HuH-7.5 (cell line): Measurements from ENCODE around the gene CHCHD4.
A peak's percentile ranks its signal among the peaks of the same experiment; 100 is the strongest.
"Not testable (repeated sequence)": the region's sequence is repeated elsewhere in the genome, so short reads cannot be mapped to it uniquely, and the experiment has no call there.

Source experiments
- DNase-seq: peaks from one replicate; pipeline ENCODE4 v3.0.0; 2011; ENCODE audit warnings: low spot score

CHCHD4 gene

GRCh38 chr3:14134291-14134690, 9.6 kb upstream of the CHCHD4 start:
- no peak for DNase-seq

GRCh38 chr3:14133876-14134275, 9.2 kb upstream of the CHCHD4 start:
- no peak for DNase-seq

DNA sequence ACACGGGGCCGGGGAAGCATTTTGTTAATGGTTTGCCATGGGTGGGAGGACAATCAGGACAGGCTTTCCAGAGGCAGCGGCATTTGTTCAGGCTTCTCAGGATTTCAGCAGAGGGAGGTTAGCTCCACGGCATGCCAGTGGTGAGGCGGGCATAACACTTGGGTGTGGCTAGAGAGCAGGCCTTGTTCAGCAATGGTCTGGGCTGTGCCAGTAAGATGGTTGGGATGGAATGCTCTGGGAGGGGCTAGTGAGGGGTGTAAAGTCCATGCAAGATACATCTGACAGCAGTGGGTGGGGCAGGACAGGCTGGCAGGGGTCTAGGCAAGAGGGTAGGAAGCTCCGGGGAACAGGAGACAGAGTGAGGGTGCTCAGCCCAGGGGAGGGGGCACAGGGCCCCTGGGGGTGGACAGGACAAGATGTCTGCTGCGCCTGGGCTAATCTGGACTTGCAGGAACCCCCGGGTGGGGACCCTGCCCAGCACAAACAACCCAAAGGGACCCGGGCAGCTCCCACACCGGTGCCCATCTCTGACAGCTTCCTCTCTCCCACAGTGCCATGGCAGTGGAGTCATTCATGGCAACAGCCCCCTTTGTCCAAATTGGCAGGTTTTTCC, 8.6 kb upstream of the CHCHD4 start:
- no peak for DNase-seq

GRCh38 chr3:14132689-14133088, 8.0 kb upstream of the CHCHD4 start:
- no peak for DNase-seq

- DNase-seq = no peak
Observed at GRCh38 chr3:14132120-14132519, 7.5 kb upstream of the CHCHD4 start.

DNA sequence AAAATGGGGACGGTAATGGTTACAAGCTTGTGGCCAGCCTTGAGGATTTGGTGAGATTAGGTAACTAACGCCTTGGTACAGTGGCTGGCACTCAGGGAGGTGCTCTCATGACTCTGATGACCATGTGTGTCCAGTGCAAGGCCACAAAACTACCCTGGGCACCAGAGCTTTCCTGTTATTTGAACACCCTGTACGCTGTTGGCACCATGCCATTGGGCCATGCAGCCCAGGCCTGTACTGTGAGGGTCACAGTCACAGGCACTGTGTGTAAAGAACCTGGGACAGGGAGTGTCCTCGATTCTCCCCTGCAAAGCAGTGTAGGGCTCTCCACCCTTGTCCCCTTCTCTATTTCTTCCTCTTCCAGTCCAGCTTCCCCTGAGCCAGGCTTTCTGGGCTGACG, 6.5 kb upstream of the CHCHD4 start:
- no peak for DNase-seq

- DNase-seq = no peak
Observed at GRCh38 chr3:14130707-14131106, 6.0 kb upstream of the CHCHD4 start.

- peak; percentile 6 for DNase-seq
Observed at GRCh38 chr3:14130230-14130629, 5.6 kb upstream of the CHCHD4 start.

DNA sequence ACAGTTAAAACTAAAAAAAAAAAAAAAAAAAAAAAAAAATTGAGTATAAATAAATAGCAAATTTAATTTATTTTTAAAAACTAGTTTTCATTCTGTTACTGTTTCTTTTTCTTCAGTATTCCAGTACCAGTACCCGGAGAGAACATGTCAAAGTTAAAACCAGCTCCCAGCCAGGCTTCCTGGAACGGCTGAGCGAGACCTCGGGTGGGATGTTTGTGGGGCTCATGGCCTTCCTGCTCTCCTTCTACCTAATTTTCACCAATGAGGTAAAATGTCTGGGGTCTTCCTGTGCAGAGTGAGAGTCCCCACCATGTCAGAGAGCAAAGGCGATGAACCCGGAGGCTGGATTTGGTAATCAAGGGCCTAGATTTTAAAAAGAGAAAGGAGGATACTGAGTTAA, 4.6 kb upstream of the CHCHD4 start:
- DNase-seq = peak; percentile 11

DNA sequence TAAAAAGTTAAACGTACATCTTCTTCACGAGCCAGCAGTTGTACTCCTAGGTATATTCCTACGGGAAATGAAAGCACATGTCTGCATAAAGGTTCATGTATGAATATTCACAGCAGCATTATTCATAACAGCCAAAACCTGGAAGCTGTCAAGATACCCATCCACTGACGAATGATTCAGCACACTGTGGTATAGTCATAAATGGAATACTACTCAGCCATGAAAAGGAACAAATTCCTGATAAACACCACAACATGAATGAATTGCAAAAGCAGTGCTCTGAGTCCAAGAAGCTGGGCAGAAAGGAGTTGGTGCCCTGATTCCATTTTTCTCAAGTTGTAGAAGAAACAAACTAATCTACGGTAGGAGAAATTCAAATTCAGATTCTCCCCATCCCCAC, 4.1 kb upstream of the CHCHD4 start:
- DNase-seq = no peak

GRCh38 chr3:14127516-14128161, 3.0 kb upstream of the CHCHD4 start:
- peak; percentile 5 for DNase-seq

GRCh38 chr3:14126887-14127505, 2.3 kb upstream of the CHCHD4 start:
- no peak for DNase-seq

- DNase-seq = peak; percentile 7
Observed at GRCh38 chr3:14126017-14126886, 1.6 kb upstream of the CHCHD4 start.

DNA sequence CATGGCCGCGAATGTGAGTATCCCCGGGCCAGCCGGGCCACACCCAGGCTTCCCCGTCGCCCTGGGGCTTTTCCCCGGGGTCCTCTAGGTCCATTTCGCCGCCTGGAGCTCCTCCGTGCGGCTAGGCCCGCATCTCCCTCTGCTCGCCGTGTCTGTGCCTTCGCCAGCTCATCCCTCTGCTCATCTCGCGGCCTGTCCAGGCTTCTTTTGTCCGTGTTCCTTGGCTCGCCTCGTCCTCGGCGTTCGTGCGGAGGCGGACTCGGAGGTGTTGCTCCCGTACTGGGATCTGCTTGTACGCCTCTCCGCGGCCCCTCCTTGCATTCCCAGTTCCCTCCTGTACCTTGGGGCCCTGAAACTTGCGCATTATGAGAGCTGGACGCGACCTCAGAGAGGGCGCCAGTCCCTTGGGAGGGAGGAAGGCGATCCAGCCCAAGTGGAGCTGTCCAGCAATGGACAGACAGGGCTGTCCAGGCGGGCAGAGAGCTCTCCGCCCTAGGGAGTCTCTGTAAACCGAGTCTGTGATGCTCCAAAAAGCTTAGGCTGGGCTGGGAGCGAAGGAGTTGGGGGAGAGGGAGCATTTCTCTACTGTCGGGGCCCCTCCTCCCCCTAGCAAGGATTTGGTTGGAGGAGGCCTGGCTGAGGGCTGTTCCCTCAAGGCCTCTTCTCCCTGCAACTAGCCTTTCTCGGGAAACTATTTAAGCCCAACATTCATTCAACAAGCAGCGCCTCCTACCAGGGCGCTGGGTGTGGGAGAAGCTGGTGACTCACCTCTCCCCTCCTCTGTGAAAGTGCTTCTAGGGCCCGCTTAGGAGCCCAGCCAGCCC, 735 bp upstream of the CHCHD4 start:
- peak; percentile 72 for DNase-seq

DNA sequence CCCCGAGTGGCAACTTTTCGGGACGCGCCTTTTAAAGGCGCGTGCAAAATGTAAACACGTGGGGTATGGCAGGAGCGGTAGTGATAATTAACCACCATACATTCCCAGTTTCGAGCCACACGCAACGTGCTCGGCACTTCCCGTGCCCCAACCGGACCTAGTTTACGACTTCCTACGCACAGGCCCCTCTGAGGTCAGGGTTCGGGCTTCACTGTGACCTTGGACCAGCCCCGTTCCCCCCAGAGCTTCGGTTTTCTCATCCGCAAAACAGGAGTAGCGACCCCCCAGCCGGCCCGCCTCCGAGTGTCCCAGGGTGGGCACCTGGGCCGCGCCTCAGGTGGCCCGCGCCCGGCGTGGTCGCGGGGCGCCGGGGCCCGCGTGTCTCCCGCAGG, 451 bp downstream of the CHCHD4 start:
- DNase-seq = peak; percentile 80

GRCh38 chr3:14123308-14124222, 1.1 kb downstream of the CHCHD4 start:
- peak; percentile 14 for DNase-seq

- DNase-seq = no peak
Observed at GRCh38 chr3:14122301-14122700, 2.4 kb downstream of the CHCHD4 start.

DNA sequence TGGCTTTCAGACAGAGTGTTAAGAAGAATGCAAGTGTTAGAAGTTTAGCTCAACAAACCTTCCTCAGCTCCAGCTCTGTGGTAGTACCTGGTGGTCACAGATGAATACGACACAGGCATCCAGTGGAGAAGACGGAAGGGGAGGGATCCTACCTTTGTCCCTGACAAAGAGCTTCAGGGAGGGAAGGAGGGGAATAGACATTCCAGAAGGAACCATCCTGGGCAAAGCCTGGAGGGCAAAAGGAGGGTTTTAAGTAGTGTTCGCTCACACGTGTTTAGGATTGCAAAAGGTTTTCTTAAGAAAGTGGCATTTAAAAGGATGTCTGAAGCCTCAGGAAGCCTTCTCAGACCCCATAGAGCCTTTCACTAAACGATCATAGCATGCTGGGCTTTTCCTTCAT, 2.8 kb downstream of the CHCHD4 start:
- no peak for DNase-seq

- not testable (repeated sequence) for DNase-seq
Observed at GRCh38 chr3:14120921-14121448, 3.7 kb downstream of the CHCHD4 start.

DNA sequence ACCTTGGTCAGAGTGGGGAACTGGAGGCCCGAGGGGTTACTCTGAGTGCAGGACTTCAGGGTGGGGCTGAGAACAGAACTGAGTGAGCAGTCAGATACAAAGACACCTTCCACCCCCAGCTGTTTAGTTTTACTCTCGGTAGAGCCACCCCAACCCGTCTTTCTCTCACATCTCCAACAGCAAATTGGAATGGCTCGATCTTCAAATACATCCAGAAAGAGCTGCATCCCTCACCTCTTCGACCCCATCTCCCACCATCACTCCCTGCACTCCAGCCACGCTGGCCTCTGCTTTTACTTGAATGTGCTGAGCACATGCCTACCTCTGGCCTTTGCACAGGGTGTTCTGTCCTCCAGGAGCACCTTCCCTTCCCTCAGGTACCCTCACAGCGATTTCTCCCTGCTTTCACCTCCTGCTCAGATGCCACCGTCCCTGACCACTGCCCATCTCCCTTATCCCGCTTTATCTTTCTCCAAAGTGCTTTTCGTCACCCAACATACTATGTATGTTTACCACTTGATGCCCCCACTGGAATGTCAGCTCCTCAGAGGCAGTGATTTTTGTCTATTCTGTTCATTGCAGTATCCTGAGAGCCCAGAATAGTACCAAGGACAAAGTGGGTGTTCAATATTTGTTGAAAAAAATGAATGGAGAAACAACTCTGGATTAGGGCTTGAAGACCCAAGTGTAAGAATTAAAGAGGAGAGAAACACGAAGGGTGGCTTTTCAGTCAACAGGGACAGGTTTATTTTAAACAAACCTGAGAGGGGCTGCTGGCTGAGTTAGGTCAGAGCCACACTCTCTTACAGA, 4.4 kb downstream of the CHCHD4 start:
- DNase-seq = no peak
